HG03025 (cell line): Measurements from ENCODE around the gene CTCFL.
"Not testable (repeated sequence)": the region's sequence is repeated elsewhere in the genome, so short reads cannot be mapped to it uniquely, and the experiment has no call there.

Experiments used
- ATAC-seq: cut with Tn5 transposase; IDR thresholded peaks from one replicate; pipeline ENCODE4 v1.9.1; 2021; ENCODE audit warnings: mild to moderate bottlenecking, moderate library complexity; ENCODE audit not compliant: unreplicated experiment, low FRiP score

CTCFL gene

GRCh38 chr20:57484772-57485171 is 40.2 kb downstream of the CTCFL start:
- no peak for ATAC-seq

GRCh38 chr20:57483287-57484050 is 41.5 kb downstream of the CTCFL start:
- no peak for ATAC-seq

- no peak for ATAC-seq
These were observed 42.1 kb downstream of the CTCFL start for GRCh38 chr20:57482796-57483195.

- no peak for ATAC-seq
These were observed 42.8 kb downstream of the CTCFL start for GRCh38 chr20:57482148-57482547.

- ATAC-seq: peak; percentile 25
These were observed 43.6 kb downstream of the CTCFL start for GRCh38 chr20:57481281-57481711.

GRCh38 chr20:57480444-57481160 is 44.3 kb downstream of the CTCFL start:
- ATAC-seq: peak; percentile 56

- ATAC-seq: no peak
These were observed 45.7 kb downstream of the CTCFL start for GRCh38 chr20:57479196-57479595.

- ATAC-seq: no peak
These were observed 46.8 kb downstream of the CTCFL start for GRCh38 chr20:57478176-57478575.

- no peak for ATAC-seq
These were observed 48.1 kb downstream of the CTCFL start for GRCh38 chr20:57476641-57477461.

GRCh38 chr20:57476084-57476526 is 48.8 kb downstream of the CTCFL start:
- no peak for ATAC-seq

GRCh38 chr20:57475388-57476083 is 49.4 kb downstream of the CTCFL start:
- no peak for ATAC-seq

GRCh38 chr20:57474816-57475215 is 50.1 kb downstream of the CTCFL start:
- ATAC-seq: no peak

GRCh38 chr20:57474205-57474604 is 50.7 kb downstream of the CTCFL start:
- ATAC-seq: no peak

- peak; percentile 61 for ATAC-seq
These were observed 51.5 kb downstream of the CTCFL start for GRCh38 chr20:57473246-57474048.

GRCh38 chr20:57472474-57472873 is 52.5 kb downstream of the CTCFL start:
- not testable (repeated sequence) for ATAC-seq

- ATAC-seq: no peak
These were observed 53.2 kb downstream of the CTCFL start for GRCh38 chr20:57471496-57472372.

GRCh38 chr20:57470666-57471495 is 54.1 kb downstream of the CTCFL start:
- ATAC-seq: no peak

GRCh38 chr20:57470212-57470522 is 54.8 kb downstream of the CTCFL start:
- ATAC-seq: no peak
